Karpas-422 (cell line): ENCODE data around the gene ZNF292. TPM values are rescaled to one million over a fixed set of nuclear protein-coding genes. Genes with fewer than 3 reads are reported as not detected.
"Not testable (repeated sequence)": the region's sequence is repeated elsewhere in the genome, so short reads cannot be mapped to it uniquely, and the experiment has no call there.

Experiments used
- DNase-seq: peaks from one replicate; pipeline ENCODE4 v3.0.0-alpha.2; 2015
- H2AFZ ChIP-seq: fragments of 200-600 bp; sonication (generic); 2 replicates; pipeline ENCODE4 v1.6.1; 2014; ENCODE audit warnings: antibody characterized with exemption, low read length, mixed read lengths
- H3K27ac ChIP-seq: fragments of 200-600 bp; sonication (generic); 2 replicates; pipeline ENCODE4 v1.5.1; 2014; ENCODE audit warnings: mild to moderate bottlenecking, low read length, moderate library complexity
- H3K27me3 ChIP-seq: fragments of 200-600 bp; sonication (generic); 2 replicates; pipeline ENCODE4 v1.6.1; 2014; ENCODE audit warnings: low read length, mixed read lengths
- H3K36me3 ChIP-seq: fragments of 200-600 bp; sonication (generic); 2 replicates; pipeline ENCODE4 v1.6.1; 2014; ENCODE audit warnings: low read length, mixed read lengths; ENCODE audit not compliant: insufficient read depth
- H3K4me1 ChIP-seq: fragments of 200-600 bp; sonication (generic); 2 replicates; pipeline ENCODE4 v1.6.1; 2014; ENCODE audit warnings: mild to moderate bottlenecking, low read length, mixed read lengths
- H3K4me2 ChIP-seq: fragments of 200-600 bp; sonication (generic); 2 replicates; pipeline ENCODE4 v1.6.1; 2014; ENCODE audit warnings: low read length, low read depth, mild to moderate bottlenecking; ENCODE audit not compliant: poor library complexity, severe bottlenecking
- H3K4me3 ChIP-seq: fragments of 200-600 bp; sonication (generic); 2 replicates; pipeline ENCODE4 v1.5.1; 2014; ENCODE audit warnings: mild to moderate bottlenecking, antibody characterized with exemption, low read length, mixed read lengths
- H3K79me2 ChIP-seq: fragments of 200-600 bp; sonication (generic); 2 replicates; pipeline ENCODE4 v1.6.1; 2014; ENCODE audit warnings: mild to moderate bottlenecking, low read length, mixed read lengths
- H3K9ac ChIP-seq: fragments of 200-600 bp; sonication (generic); 2 replicates; pipeline ENCODE4 v1.6.0; 2014; ENCODE audit warnings: low read length
- H3K9me2 ChIP-seq: fragments of 200-600 bp; sonication (generic), shearing (Covaris generic); replicated peaks from 2 replicates; pipeline ENCODE4 v1.6.0; 2014; ENCODE audit warnings: mild to moderate bottlenecking, low read length, moderate library complexity; ENCODE audit not compliant: insufficient read depth
- H3K9me3 ChIP-seq: fragments of 300-700, 200-600 bp; sonication (generic); 2 replicates; pipeline ENCODE4 v1.6.1; 2014; ENCODE audit warnings: low read length, mixed read lengths
- H4K20me1 ChIP-seq: fragments of 200-600 bp; sonication (generic); 2 replicates; pipeline ENCODE4 v1.6.1; 2014; ENCODE audit warnings: mild to moderate bottlenecking, antibody characterized with exemption, low read length, low read depth; ENCODE audit not compliant: insufficient read depth
- total RNA-seq: library from RNA; depleted of rRNA; stranded (reverse); fragments of >200 nt; shearing (Covaris generic); gene quantifications from 2 replicates; pipeline ENCODE4 v1.2.3, GENCODE V29; 2014; ENCODE audit warnings: low replicate concordance

The ZNF292 gene
- total RNA-seq, 1 experiment from 2014 or later, result 62.8 TPM

DNA sequence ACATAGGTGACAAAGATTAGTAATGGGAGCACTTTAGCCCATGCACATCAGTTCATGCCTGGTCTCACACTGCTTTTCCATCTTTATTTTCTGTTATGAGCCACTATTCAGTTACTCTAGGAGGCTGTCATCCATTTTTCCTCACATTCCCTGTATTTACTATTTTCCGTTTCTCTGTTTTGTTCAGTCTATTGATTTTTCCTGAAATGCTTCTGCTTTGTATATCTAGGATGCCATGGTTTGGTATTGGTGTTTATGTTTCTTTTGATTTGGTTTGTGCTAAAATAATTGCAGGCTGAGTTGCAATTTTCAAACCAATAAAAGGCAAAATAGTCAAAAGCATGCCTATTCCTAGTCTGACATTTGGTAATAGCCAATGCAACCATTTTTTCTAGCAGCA lies 28.9 kb upstream of the ZNF292 start:
- H3K27ac ChIP-seq, result no peak overlapping the region
- no peaks in the 10 kb centered on the region for H4K20me1 ChIP-seq
- H3K36me3 ChIP-seq, result no peaks in the 10 kb centered on the region
- H3K9ac ChIP-seq, result no peak overlapping the region
- H3K9me2 ChIP-seq, result no peaks in the 10 kb centered on the region
- H2AFZ ChIP-seq, result no peak overlapping the region
- no peaks in the 10 kb centered on the region for H3K4me1 ChIP-seq
- H3K4me3 ChIP-seq, result no peak overlapping the region
- H3K4me2 ChIP-seq, result no peak overlapping the region
- no peak for DNase-seq
- H3K9me3 ChIP-seq, result no peaks in the 10 kb centered on the region
- H3K27me3 ChIP-seq, result no peaks in the 10 kb centered on the region
- no peaks in the 10 kb centered on the region for H3K79me2 ChIP-seq

DNA sequence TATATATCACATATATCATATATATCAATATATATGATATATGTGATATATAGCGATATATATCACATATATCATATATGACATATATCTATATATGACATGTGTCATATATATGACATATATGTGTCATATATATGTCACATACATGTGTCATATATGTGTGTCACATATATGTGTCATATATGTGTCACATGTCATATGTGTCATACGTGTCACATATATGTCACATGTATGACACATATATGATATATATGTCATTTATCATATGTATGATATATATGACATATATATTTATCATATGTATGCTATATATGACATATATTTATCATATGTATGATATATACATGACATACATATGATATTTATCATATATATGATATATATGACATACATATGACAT lies 27.6 kb upstream of the ZNF292 start:
- no peak overlapping the region for H2AFZ ChIP-seq
- H3K36me3 ChIP-seq, result no peaks in the 10 kb centered on the region
- no peak overlapping the region for H3K4me3 ChIP-seq
- H4K20me1 ChIP-seq, result no peaks in the 10 kb centered on the region
- H3K4me1 ChIP-seq, result no peaks in the 10 kb centered on the region
- DNase-seq, result no peak
- no peaks in the 10 kb centered on the region for H3K27me3 ChIP-seq
- H3K4me2 ChIP-seq, result no peak overlapping the region
- H3K79me2 ChIP-seq, result no peaks in the 10 kb centered on the region
- H3K9me2 ChIP-seq, result no peaks in the 10 kb centered on the region
- H3K9ac ChIP-seq, result no peak overlapping the region
- no peaks in the 10 kb centered on the region for H3K9me3 ChIP-seq
- H3K27ac ChIP-seq, result no peak overlapping the region

DNA sequence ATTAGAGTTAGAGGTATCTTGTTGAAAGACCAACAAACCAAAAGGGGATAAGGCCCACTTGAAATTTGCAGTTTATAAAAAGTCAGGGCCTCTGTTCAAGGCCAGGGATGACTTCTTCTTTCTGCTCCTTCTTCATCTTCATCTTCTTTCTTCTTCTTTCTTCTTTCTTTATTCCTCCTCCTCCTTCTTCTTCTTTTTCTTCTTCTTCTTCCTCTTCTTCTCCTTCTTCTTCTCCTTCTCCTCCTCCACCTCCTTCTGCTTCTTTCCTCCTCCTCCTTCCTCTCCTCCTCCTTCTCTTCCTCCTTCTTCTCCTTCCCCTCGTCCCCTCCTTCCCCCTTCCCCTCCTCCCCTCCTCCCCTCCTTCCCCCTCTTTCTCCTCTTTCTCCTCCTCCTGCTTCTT lies 18.4 kb upstream of the ZNF292 start:
- Histone ChIP-seq H3K9me3 (no peaks in the 10 kb centered on the region), H3K36me3 (no peaks in the 10 kb centered on the region), H3K4me1 (peaks cover 2% of the 10 kb centered on the region; the same call in 1 of the 2 replicates), H3K27ac (no peak overlapping the region), H2AFZ (no peak overlapping the region), H3K79me2 (no peaks in the 10 kb centered on the region), H3K4me2 (no peak overlapping the region), H4K20me1 (no peaks in the 10 kb centered on the region), H3K9me2 (no peaks in the 10 kb centered on the region), H3K27me3 (no peaks in the 10 kb centered on the region), H3K9ac (no peak overlapping the region), H3K4me3 (no peak overlapping the region)
- no peak for DNase-seq

DNA sequence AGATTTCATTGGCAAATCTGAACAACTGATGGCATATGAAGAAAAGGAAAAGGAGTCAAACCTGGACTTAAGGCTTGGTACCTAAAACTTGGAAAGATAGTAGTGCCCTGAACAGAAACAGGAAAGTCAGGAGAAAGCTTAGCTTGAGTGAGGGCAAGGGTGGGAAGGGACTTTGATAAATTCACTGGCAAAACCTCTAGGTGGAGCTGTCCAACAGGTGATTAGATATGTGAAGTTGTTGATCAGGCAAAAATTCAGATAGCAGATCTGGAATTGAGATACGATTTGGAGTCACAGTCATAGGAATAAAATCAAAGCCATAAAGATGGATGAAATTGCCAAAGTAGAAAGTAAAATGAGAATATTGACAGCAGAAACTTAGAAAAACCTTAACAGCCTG lies 16.1 kb upstream of the ZNF292 start:
- Histone ChIP-seq H2AFZ (no peak overlapping the region), H3K9me3 (no peaks in the 10 kb centered on the region), H3K4me3 (no peak overlapping the region), H3K27ac (no peak overlapping the region), H3K36me3 (no peaks in the 10 kb centered on the region), H3K4me2 (no peak overlapping the region), H3K9me2 (no peaks in the 10 kb centered on the region), H4K20me1 (no peaks in the 10 kb centered on the region), H3K9ac (no peak overlapping the region), H3K79me2 (no peaks in the 10 kb centered on the region), H3K27me3 (no peaks in the 10 kb centered on the region), H3K4me1 (peaks cover 2% of the 10 kb centered on the region; the same call in 1 of the 2 replicates)
- peak; percentile 87 for DNase-seq

DNA sequence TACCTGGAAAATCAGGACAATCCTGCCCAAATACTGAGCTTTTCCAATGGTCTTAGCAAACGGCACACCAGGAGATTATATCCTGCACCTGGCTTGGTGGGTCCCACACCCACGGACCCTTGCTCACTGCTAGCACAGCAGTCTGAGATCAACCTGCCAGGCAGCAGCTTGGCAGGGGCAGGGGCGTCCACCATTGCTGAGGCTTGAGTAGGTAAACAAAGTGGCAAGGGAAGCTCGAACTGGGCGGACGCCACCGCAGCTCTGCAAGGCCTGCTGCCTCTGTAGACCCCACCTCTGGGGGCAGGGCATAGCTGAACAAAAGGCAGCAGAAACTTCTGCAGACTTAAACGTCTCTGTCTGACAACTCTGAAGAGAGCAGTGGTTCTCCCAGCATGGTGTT lies 15.4 kb upstream of the ZNF292 start:
- H3K9me3 ChIP-seq, H3K27me3 ChIP-seq, H4K20me1 ChIP-seq, H3K36me3 ChIP-seq, H3K4me1 ChIP-seq, H3K27ac ChIP-seq, H3K79me2 ChIP-seq, H3K9me2 ChIP-seq, H3K4me3 ChIP-seq, H3K9ac ChIP-seq, H3K4me2 ChIP-seq, H2AFZ ChIP-seq, DNase-seq: not testable (repeated sequence)

DNA sequence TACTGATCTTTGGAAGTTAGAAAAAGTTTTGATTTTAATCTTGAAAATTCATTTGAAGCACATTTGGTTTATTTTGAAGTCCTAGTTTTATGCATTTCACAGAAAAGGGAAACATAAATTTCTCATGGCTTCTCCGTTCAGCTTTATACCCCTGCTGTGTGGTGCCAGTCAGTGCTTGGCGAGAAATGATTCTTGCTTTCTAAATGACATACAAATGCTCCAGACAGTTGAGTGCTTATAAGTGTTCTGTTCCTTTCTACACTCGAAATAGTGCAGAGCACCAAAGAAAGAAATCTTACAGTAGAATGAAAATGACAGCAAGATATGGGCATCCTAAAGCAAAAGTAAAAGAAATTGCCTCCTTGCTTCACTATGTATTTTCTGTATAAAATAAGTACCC lies 9.0 kb upstream of the ZNF292 start:
- H3K4me3 ChIP-seq, result peak overlapping the region; percentile 39
- H3K9me3 ChIP-seq, result no peaks in the 10 kb centered on the region
- H3K9me2 ChIP-seq, result no peaks in the 10 kb centered on the region
- no peak for DNase-seq
- no peaks in the 10 kb centered on the region for H3K79me2 ChIP-seq
- no peaks in the 10 kb centered on the region for H3K36me3 ChIP-seq
- no peak overlapping the region for H3K27ac ChIP-seq
- peaks cover 15% of the 10 kb centered on the region for H3K4me1 ChIP-seq
- peak overlapping the region; percentile 27 for H3K9ac ChIP-seq
- H2AFZ ChIP-seq, result peak overlapping the region; percentile 51; the same call in 1 of the 2 replicates
- no peaks in the 10 kb centered on the region for H4K20me1 ChIP-seq
- peak overlapping the region; percentile 54 for H3K4me2 ChIP-seq
- no peaks in the 10 kb centered on the region for H3K27me3 ChIP-seq

DNA sequence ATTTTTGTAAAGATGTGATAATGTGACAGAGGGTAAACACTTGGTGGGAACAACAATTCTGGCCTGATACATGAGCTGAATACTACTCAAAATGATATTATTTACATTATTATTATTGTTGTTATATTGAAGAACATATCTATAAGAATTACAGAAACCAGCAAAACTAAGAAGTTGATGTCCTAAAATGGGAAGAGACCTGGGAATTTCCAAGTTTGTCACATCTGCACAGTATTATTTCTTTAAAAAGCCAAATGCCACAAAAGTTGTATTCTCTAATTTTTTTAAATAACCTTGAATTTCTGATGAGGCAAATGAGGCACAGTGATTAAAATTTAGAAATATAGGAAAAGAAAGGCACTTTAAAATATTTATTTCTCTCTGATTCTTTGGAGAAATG lies 5.0 kb upstream of the ZNF292 start:
- H3K9me3 ChIP-seq, result no peaks in the 10 kb centered on the region
- no peaks in the 10 kb centered on the region for H4K20me1 ChIP-seq
- H3K4me2 ChIP-seq, result no peak overlapping the region
- H3K36me3 ChIP-seq, result no peaks in the 10 kb centered on the region
- H3K4me3 ChIP-seq, result no peak overlapping the region
- no peak overlapping the region for H2AFZ ChIP-seq
- no peak overlapping the region for H3K27ac ChIP-seq
- no peaks in the 10 kb centered on the region for H3K27me3 ChIP-seq
- peaks cover under 1% of the 10 kb centered on the region for H3K79me2 ChIP-seq
- peaks cover 47% of the 10 kb centered on the region for H3K4me1 ChIP-seq
- H3K9ac ChIP-seq, result no peak overlapping the region
- H3K9me2 ChIP-seq, result no peaks in the 10 kb centered on the region
- DNase-seq, result no peak

DNA sequence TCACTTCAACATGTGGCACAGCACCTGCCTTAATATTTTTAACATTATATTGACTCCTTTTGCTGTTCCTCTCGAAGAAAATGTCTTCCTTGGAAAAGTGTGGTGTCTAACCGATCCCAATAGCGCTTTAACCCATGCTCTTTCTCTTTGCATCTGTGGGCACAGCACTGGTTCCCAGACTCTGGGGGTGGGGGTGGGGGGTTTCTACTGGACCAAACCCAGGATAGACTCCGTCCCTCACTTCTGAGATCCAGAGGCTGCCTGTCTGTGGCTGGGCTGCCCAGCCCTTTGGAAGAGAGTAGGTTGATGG lies 3.9 kb upstream of the ZNF292 start:
- Histone ChIP-seq H3K9me2 (no peaks in the 10 kb centered on the region), H3K36me3 (no peaks in the 10 kb centered on the region), H3K4me1 (peaks cover 40% of the 10 kb centered on the region), H4K20me1 (peaks cover 4% of the 10 kb centered on the region; the same call in 1 of the 2 replicates), H2AFZ (peak overlapping the region; percentile 73), H3K4me2 (peak overlapping the region; percentile 73), H3K9ac (peak overlapping the region; percentile 72), H3K79me2 (peaks cover 11% of the 10 kb centered on the region), H3K9me3 (no peaks in the 10 kb centered on the region), H3K4me3 (peak overlapping the region; percentile 66), H3K27me3 (no peaks in the 10 kb centered on the region), H3K27ac (no peak overlapping the region)
- DNase-seq, result no peak
